Measurements from ENCODE around the gene STXBP4.

DNA sequence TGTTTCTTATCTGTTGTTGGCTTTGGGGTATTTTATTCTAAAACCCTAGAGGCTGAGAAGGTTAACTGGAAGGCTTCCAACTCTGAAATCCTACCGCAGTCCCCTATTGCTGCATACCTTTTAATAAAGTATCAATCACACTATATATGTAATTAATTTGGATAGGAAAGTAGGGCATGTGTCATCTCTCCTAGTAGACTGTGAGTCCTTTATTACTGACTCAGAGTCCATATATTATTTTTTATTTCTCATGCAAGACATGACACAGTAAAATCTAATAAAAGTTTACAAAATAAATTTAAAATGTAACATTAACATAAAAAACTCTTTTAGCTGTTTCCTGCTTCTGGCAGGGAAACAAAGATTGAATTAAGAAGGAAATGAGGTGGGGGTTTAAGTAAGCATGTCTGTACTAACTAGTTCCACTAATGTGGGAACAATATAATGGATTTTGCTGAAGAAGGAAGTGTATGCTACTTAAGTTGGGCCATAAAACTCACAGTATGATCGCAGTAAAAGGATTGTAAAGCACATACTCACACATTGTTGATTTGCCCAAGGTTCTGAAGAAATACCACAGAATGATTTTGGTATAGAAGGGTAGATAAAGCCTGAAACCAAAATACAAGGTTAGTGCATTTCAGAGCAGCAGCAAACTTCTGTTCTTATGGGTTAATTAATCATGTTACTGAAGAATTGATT, 198.6 kb downstream of the STXBP4 start:
- TF ChIP-seq, protein P1, sequence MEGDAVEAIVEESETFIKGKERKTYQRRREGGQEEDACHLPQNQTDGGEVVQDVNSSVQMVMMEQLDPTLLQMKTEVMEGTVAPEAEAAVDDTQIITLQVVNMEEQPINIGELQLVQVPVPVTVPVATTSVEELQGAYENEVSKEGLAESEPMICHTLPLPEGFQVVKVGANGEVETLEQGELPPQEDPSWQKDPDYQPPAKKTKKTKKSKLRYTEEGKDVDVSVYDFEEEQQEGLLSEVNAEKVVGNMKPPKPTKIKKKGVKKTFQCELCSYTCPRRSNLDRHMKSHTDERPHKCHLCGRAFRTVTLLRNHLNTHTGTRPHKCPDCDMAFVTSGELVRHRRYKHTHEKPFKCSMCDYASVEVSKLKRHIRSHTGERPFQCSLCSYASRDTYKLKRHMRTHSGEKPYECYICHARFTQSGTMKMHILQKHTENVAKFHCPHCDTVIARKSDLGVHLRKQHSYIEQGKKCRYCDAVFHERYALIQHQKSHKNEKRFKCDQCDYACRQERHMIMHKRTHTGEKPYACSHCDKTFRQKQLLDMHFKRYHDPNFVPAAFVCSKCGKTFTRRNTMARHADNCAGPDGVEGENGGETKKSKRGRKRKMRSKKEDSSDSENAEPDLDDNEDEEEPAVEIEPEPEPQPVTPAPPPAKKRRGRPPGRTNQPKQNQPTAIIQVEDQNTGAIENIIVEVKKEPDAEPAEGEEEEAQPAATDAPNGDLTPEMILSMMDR (IDR thresholded peaks at IDR 0.05), result no peak
- TF ChIP-seq POLR2AphosphoS5 (IDR thresholded peaks at IDR 0.05) (no peak), POLR2A (IDR thresholded peaks at IDR 0.05) (no peak)
